ENCODE measurements around the gene JMJD8. TPM values are rescaled to one million over a fixed set of nuclear protein-coding genes. Genes with fewer than 3 reads are reported as not detected.

Gene JMJD8
- total RNA-seq, 1 experiment from 2014 or later = 121 TPM

DNA sequence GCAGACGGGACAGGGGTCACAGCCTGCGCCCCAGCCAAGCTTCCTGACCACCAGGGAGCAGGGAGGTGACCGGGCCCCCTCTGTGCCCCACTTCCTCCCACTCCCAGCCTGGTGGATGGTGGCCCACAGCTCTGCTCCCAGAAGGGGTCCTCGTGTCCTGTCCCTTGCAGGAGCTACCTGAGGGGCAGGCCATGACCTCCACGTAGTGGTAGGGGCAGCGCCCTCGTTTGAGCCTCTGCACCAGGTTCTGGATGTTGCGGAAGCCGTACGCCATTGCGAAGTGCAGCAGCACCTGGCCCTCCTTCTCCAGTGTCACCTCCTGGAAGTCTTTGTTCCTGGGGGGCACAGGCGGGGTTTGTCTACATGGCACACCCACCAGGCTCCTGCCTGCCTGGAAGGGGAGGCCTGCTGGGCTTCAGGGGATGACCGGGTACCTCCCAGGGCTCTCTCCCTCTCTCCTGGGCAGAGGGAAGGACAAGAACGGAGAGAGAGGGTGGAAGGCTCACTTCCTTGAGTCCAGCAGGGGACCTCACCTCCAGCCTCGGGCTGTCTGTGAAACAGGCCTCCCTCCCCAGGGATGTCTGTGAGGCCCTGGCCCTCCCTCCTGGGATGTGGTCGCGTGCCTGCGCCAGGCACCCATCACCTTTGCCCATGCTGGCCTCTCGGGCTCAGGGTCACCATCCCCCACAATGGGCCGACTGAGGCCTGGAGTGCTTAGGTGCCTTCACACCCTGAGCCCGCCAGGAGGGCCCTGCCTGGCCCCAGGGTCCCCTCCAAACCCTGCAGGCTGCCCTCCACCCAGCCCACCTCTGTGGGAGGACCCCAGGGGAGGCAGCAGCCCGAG lies 46.8 kb upstream of the JMJD8 start:
- H3K27me3 ChIP-seq (ENCODE audit: insufficient read depth, low read length) = no peaks in the 10 kb centered on the region
- BruUV-seq (replicated peaks) = no TSS peak
- no peak overlapping the region for H3K4me3 ChIP-seq (replicated peaks in 1 of 2; ENCODE audit: low read depth in 1 of 2, low read length in 2 of 2)
- H3K9ac ChIP-seq (ENCODE audit: low read length) = no peak overlapping the region
- ATAC-seq = no peak
- H4K20me1 ChIP-seq (ENCODE audit: insufficient read depth) = no peaks in the 10 kb centered on the region
- ChIA-PET CTCF (interaction anchor here (3.0 kb wide), 1 partner anchor 10 kb away, joined by 9 read pairs; the partner anchor contains the start of gene CIAO3), RAD21 (ENCODE audit: low non-redundant PET in 1 of 2, low total read pairs in 2 of 2, uncharacterized antibody in 2 of 2, unreplicated experiment in 2 of 2) (no interaction called here), POLR2A (interaction anchor here (0.9 kb wide), 1 partner anchor 10 kb away, joined by 3 read pairs; the partner anchor contains the start of gene ANTKMT)
- peaks cover 3 to 9% of the 10 kb centered on the region in 2 experiments; a peak in 3 of 4 replicates for H3K36me3 ChIP-seq (ENCODE audit: control insufficient read depth in 1 of 2, insufficient read depth in 2 of 2, low read length in 2 of 2)
- no peak for TF ChIP-seq CBX3 (IDR thresholded peaks at IDR 0.05; ENCODE audit: low read depth)
- TF ChIP-seq ZNF274 (IDR thresholded peaks at IDR 0.05; ENCODE audit: low read depth, low read length) = no peak
- TF ChIP-seq EZH2phosphoT487 (IDR thresholded peaks at IDR 0.05; ENCODE audit: borderline replicate concordance) = no peak
- no peak overlapping the region for H2AFZ ChIP-seq (ENCODE audit: low read depth, low read length, poor library complexity, severe bottlenecking)
- peak overlapping the region; percentile 95; the same call in 1 of the 2 replicates for H3K27ac ChIP-seq (ENCODE audit: low read depth, low read length)
- peaks cover 4 to 25% of the 10 kb centered on the region in 2 experiments; a peak in 3 of 4 replicates for H3K4me1 ChIP-seq (ENCODE audit: control insufficient read depth in 1 of 2, insufficient read depth in 2 of 2, low read length in 2 of 2)
- no peak overlapping the region for H3K4me2 ChIP-seq (ENCODE audit: low read length)
- H3K9me2 ChIP-seq (ENCODE audit: insufficient read depth) = no peaks in the 10 kb centered on the region
- H3K79me2 ChIP-seq (ENCODE audit: insufficient read depth, low read length) = peaks cover 19% of the 10 kb centered on the region; the same call in 1 of the 2 replicates
- intact Hi-C loops (cut with micrococcal nuclease) = no loop called here
- no peak for DNase-seq (ENCODE audit: low read depth, low spot score)
- no peaks in the 10 kb centered on the region for H3K9me3 ChIP-seq (ENCODE audit: control insufficient read depth in 1 of 2, insufficient read depth in 1 of 2, low read depth in 1 of 2, low read length in 2 of 2)

DNA sequence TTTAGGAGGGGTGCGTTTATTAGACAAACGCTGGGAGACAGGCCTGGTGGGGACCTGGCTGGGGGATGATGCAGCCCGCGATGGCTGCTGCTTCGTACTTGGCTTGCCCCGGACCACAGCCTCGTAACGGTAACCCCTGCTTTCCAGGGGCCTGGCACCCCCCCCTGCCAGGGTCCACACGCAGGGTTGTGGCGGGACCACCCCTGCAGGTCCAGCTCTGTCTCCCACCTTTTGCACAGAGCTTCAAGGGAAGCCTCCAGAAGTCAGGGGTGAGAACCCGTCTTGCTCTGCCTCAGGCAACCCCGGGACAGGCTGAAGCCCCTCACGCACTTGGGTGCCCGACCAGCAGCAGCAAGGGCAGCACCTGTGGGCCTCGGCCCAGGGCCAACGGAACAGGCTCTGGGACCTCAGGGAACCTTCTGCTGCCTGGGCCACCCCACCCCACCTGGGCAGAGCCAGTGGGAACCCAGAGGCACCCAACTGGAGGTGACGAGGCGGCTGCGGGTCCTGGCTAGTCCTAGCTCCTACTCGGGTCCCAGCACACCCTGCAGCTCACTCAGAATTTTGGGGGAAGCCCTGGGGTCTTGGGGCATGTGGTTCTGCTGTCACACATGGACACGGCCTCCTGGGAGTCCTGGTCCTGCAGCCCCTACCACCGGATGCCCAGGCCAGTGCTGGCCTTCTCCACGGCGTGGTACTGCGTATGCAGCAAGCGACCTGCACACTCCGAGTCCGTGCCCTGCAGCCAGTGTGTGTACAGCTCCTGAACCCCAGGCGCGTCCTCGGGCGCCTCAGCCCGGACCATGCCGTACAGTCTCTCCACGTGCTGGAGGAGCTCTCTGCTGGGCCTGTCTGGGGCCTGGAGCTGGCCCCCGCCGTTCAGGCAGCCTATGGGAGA lies 45.9 kb upstream of the JMJD8 start:
- H3K27ac ChIP-seq (ENCODE audit: low read depth, low read length) = peak overlapping the region; percentile 95
- H3K79me2 ChIP-seq (ENCODE audit: insufficient read depth, low read length) = peaks cover 19% of the 10 kb centered on the region; the same call in 1 of the 2 replicates
- peak overlapping the region; percentile 99 for H3K4me2 ChIP-seq (ENCODE audit: low read length)
- 0 out of 2 replicates have a peak, but pooled peaks have one; percentile 13 for TF ChIP-seq POLR2AphosphoS5 (IDR thresholded peaks at IDR 0.05; ENCODE audit: low read depth, low read length)
- TF ChIP-seq, protein P1, sequence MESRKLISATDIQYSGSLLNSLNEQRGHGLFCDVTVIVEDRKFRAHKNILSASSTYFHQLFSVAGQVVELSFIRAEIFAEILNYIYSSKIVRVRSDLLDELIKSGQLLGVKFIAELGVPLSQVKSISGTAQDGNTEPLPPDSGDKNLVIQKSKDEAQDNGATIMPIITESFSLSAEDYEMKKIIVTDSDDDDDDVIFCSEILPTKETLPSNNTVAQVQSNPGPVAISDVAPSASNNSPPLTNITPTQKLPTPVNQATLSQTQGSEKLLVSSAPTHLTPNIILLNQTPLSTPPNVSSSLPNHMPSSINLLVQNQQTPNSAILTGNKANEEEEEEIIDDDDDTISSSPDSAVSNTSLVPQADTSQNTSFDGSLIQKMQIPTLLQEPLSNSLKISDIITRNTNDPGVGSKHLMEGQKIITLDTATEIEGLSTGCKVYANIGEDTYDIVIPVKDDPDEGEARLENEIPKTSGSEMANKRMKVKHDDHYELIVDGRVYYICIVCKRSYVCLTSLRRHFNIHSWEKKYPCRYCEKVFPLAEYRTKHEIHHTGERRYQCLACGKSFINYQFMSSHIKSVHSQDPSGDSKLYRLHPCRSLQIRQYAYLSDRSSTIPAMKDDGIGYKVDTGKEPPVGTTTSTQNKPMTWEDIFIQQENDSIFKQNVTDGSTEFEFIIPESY (IDR thresholded peaks at IDR 0.05; ENCODE audit: extremely low read depth, insufficient replicate concordance, low read length) = no peak
- ChIA-PET RAD21 (ENCODE audit: low non-redundant PET in 1 of 2, low total read pairs in 2 of 2, uncharacterized antibody in 2 of 2, unreplicated experiment in 2 of 2) (no interaction called here), CTCF (interaction anchor here (3.0 kb wide), 1 partner anchor 11 kb away, joined by 9 read pairs; the partner anchor contains the start of gene CIAO3), POLR2A (interaction anchor here (0.9 kb wide), 1 partner anchor 9 kb away, joined by 3 read pairs; the partner anchor contains the start of gene ANTKMT)
- no peaks in the 10 kb centered on the region for H3K9me2 ChIP-seq (ENCODE audit: insufficient read depth)
- no TSS peak for BruUV-seq (replicated peaks)
- peaks cover 0 to 3% of the 10 kb centered on the region in 2 experiments; a peak in 2 of 4 replicates for H3K36me3 ChIP-seq (ENCODE audit: control insufficient read depth in 1 of 2, insufficient read depth in 2 of 2, low read length in 2 of 2)
- no peak for ATAC-seq
- H3K27me3 ChIP-seq (ENCODE audit: insufficient read depth, low read length) = no peaks in the 10 kb centered on the region
- no peaks in the 10 kb centered on the region for H3K9me3 ChIP-seq (ENCODE audit: control insufficient read depth in 1 of 2, insufficient read depth in 1 of 2, low read depth in 1 of 2, low read length in 2 of 2)
- peak overlapping the region; percentile 80 to 89; a peak in 3 of 4 replicates for H3K4me3 ChIP-seq (replicated peaks in 1 of 2; ENCODE audit: low read depth in 1 of 2, low read length in 2 of 2)
- H3K4me1 ChIP-seq (ENCODE audit: control insufficient read depth in 1 of 2, insufficient read depth in 2 of 2, low read length in 2 of 2) = peaks cover 5 to 29% of the 10 kb centered on the region in 2 experiments; a peak in 3 of 4 replicates
- no peak overlapping the region for H2AFZ ChIP-seq (ENCODE audit: low read depth, low read length, poor library complexity, severe bottlenecking)
- peak overlapping the region; percentile 98; the same call in 1 of the 2 replicates for H3K9ac ChIP-seq (ENCODE audit: low read length)
- no peak for DNase-seq (ENCODE audit: low read depth, low spot score)
- intact Hi-C loops (cut with micrococcal nuclease) = no loop called here
- H4K20me1 ChIP-seq (ENCODE audit: insufficient read depth) = no peaks in the 10 kb centered on the region

All from HCT116 (cell line).